ENCODE results near the gene GPATCH1.

DNA sequence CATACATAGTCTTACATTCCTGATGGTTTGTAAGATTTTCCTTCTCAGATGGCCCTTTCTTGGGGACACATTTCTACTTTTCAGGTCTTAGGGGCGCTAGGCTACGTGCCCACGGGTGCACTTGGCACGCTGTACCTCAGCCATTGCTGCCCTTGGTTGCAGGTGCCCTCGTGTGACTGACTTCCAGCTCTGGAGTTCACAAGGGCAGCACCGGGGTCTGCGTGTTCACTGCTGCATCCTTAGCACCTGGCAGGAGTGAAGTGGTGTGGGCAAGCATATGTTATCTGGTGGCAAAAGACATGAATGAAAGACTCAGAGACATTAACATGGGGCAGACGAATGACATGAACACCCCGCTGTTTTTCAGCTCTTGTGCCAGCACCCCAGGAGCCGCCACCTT is 37.7 kb downstream of the GPATCH1 start:
- TF ChIP-seq CTCF (IDR thresholded peaks at IDR 0.05), result no peak
- no peak for TF ChIP-seq POLR2AphosphoS5 (IDR thresholded peaks at IDR 0.05)
